ENCODE results near the gene RELL2.

DNA sequence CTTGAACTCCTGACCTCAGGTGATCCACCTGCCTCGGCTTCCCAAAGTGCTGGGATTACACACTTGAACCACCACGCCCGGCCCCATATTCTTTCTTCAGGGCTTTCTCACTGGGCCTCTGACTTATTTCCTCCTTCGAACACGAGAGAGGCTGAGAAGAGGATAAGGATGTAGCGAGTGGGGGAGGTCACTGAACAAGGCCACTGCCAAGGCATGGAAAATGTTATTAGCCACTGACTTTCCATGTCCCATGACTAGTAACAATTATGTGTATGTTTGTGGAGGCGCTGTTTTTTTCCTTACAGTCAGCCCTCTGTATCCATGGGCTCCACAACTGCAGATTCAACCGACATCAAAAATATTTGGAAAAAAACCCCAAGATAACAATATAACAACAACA, 26.7 kb downstream of the RELL2 start:
- TF ChIP-seq, protein P1, sequence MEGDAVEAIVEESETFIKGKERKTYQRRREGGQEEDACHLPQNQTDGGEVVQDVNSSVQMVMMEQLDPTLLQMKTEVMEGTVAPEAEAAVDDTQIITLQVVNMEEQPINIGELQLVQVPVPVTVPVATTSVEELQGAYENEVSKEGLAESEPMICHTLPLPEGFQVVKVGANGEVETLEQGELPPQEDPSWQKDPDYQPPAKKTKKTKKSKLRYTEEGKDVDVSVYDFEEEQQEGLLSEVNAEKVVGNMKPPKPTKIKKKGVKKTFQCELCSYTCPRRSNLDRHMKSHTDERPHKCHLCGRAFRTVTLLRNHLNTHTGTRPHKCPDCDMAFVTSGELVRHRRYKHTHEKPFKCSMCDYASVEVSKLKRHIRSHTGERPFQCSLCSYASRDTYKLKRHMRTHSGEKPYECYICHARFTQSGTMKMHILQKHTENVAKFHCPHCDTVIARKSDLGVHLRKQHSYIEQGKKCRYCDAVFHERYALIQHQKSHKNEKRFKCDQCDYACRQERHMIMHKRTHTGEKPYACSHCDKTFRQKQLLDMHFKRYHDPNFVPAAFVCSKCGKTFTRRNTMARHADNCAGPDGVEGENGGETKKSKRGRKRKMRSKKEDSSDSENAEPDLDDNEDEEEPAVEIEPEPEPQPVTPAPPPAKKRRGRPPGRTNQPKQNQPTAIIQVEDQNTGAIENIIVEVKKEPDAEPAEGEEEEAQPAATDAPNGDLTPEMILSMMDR (IDR thresholded peaks at IDR 0.05 in 4 of 5, conservative IDR thresholded peaks at IDR 0.05 in 1 of 5), result no peak
- TF ChIP-seq POLR2A (IDR thresholded peaks at IDR 0.05), result no peak
